NCI-H187 treated with DMSO at 0.1 percent for 48 hours (cell line): ENCODE measurements around the gene PCBP3.

ENCODE experiments used
- DNase-seq: peaks from one replicate; lab custom pipeline; 2025; lab: John Stamatoyannopoulos, UW

PCBP3 gene

DNA sequence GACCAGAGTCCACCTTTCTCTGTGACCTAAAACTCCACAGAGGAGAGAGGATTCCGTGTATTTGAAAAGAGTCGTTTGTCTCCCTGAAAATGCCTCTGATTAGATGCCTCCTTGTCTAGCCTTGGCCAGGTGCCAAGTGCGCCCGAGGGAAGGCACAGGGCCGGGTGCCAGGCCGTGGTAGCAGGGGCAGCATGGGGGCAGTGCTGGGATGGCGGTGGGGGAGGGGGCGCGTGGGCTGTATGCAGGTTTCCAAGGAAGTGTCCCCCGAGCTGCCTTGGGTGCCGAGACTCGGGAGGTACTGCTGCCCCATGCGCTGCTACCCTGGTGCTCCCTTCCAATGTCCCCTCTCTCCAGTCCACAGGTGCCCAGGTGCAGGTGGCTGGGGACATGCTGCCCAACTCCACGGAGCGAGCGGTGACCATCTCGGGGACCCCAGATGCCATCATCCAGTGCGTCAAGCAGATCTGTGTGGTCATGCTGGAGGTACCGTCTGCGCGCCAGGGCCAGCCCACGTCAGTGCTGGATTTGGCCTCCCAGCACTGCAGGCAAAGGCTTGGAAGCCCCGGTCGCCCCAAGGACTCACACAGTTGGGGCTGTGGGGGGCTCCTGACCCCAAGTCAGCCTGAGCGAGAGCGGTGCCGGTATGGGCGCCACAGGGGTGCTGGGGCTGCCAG, 267.2 kb downstream of the PCBP3 start:
- no peak for DNase-seq

GRCh38 chr21:45911806-45912325, 268.3 kb downstream of the PCBP3 start:
- DNase-seq, result no peak

- no peak for DNase-seq
These were observed 269.3 kb downstream of the PCBP3 start for GRCh38 chr21:45912611-45913417.

DNA sequence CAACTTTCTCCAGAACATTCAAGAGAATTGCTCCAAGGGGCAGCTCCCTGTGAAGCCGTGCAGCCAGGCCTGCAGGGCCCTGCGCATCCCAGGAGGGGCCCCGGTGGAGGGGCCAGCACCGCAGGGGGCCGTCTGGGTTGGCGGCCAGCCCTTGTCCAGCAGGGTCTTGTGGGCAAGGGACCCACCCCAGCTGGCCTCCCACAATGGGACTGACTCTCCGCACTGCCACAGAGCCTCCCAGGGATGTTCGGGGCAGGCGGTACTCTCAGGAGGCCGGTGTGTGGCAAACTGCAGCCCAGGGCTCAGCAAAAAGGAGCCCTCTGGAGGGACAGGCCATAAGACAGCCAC, 269.9 kb downstream of the PCBP3 start:
- no peak for DNase-seq

- DNase-seq, result no peak
These were observed 270.4 kb downstream of the PCBP3 start for GRCh38 chr21:45913886-45914285.

GRCh38 chr21:45914321-45914845, 270.9 kb downstream of the PCBP3 start:
- DNase-seq, result no peak

DNA sequence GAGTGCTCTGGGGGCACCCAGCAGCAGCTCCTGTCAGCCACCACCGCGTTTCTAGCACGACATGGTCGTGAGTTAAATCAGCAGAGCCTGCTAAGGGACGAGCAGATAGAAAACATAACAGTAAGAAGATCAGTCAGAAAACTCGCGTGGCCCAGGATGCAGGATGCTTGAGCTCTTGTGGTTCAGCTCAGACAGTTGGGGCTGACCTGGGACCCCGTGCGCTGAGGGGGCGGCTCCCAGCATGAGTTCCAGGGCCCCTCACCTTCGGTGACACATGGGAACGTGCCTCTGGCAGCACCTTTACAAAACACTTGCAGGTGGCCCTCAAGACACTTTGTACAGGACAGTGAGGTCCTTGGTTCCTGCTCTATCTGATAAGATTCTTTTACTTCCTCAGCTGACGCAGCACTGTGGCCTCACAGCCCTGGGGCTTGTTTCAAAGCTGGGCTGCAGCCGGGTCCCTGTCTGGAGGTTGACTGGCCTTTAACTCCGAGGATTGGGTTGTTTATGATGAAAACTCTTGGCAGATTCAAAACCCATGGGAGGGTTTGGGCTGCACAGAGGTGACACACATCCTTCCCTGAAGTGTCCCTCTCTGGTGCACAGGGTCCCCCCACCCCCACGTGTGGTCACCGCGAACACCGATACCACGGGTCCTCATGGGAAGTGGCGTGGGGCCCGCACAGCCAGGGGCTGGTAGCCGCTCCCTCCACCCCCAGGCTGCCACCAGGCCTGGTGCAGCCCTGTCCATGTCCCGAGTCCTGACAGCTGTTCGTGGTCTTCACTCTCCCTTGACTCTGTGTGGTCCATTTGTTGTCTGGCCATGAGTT, 272.7 kb downstream of the PCBP3 start:
- DNase-seq, result no peak

- no peak for DNase-seq
These were observed 273.7 kb downstream of the PCBP3 start for GRCh38 chr21:45917241-45917640.

GRCh38 chr21:45918011-45918410, 274.5 kb downstream of the PCBP3 start:
- DNase-seq, result no peak

DNA sequence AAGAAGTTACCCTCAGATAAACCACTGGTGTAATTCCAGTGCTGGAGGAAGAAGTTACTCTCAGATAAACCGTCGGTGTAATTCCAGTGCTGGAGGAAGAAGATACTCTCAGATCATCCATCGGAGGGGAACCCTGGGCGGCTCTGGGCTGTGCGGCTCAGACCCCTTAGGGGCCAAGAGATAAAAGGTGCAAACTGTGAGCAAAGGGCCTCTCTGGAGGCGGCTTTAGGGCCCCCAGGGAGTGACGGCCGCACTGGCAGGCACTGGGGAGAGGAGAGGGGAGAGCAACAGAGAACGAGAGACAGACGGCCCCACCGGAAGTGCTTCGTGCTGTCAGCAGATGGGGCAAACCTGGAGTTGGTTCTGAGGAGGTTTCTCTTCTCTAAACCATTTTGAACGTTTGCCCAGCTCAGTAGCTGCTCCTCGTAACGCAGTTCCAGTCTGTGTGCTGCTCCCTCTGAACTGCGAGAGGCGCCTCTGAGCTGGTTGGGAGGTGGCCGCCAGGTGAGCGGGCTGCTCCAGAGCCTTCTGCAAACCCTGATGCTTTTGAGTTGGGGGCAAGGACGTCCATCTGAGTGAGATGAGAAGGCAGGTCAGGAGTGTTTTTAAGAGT, 275.4 kb downstream of the PCBP3 start:
- DNase-seq, result no peak

GRCh38 chr21:45919593-45919992, 276.1 kb downstream of the PCBP3 start:
- DNase-seq, result no peak

GRCh38 chr21:45920824-45921600, 277.5 kb downstream of the PCBP3 start:
- DNase-seq, result no peak

DNA sequence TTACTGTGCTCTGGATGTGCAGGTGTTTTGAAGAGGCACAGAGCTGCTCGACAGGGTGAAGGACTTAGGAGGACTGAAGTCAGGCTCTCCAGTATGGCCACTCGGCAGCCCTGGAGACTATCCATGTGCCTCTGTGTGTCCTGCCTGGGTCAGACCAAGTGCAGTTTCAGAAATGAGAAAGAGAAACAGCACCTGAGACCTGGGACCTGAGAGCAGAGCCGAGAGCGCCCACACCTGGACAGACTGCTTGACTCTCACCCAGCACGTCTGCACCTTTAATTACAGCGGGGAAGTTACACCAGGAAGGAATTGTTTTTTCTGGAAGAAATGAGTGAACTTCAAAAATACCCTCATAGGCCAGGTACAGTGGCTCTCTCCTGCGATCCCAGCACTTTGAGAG, 278.4 kb downstream of the PCBP3 start:
- DNase-seq, result no peak

DNA sequence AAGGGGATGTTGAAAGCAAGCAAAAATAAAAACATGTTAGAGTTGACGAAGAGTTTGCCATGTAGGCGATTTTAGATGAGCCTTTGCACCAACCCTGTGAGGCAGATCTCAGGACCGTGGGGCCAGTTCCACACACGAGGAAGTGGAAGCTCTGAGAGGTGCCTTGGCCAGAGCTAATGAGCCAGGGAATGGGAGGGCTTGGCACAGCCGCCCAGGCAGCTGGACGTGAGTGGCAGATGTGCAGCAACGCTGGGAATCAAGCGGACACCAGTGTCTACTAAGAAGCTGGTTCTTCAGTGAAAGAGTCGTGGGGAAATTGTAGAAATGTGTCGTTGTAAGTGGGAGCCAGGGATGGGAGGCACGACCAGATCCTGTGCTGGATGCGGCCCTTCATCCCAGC, 279.1 kb downstream of the PCBP3 start:
- no peak for DNase-seq

GRCh38 chr21:45923146-45923545, 279.6 kb downstream of the PCBP3 start:
- no peak for DNase-seq

DNA sequence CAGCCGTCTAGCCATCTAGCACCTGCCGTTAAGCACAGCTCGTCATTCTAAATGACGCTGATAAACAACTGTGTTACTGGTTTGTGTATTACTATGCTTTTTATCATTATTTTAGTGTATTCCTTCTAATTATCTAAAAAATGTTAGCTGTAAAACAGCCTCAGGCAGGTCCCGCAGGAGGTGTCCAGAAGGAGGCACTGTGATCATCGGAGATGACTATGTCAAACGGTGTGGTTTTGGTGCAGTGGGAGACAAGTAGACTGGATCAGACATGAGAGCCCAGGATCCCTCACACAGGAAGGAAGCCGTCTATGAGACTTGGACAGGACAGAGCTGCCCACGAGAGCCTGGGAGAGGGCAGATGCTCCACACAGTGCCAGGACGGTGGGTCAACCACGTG, 282.8 kb downstream of the PCBP3 start:
- DNase-seq, result no peak

DNA sequence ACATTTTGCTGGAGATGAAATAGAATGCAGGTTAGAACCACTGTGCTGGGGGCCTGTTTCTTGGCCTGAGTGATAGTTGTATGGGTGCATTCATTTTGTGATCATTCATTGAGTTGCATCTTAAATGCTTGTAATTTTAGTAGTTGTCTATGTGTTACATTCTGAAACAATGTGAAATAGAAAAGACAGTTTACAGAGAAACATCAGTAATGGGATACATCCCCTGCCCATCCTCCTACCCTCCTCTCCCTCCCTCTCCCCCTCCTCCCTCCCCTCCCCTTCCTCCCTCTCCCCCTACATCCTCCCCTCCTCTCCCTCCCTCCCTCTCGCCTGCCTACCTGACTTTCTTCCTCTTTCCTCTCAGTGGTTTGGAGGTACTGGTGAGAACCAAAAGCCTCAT, 283.5 kb downstream of the PCBP3 start:
- no peak for DNase-seq

DNA sequence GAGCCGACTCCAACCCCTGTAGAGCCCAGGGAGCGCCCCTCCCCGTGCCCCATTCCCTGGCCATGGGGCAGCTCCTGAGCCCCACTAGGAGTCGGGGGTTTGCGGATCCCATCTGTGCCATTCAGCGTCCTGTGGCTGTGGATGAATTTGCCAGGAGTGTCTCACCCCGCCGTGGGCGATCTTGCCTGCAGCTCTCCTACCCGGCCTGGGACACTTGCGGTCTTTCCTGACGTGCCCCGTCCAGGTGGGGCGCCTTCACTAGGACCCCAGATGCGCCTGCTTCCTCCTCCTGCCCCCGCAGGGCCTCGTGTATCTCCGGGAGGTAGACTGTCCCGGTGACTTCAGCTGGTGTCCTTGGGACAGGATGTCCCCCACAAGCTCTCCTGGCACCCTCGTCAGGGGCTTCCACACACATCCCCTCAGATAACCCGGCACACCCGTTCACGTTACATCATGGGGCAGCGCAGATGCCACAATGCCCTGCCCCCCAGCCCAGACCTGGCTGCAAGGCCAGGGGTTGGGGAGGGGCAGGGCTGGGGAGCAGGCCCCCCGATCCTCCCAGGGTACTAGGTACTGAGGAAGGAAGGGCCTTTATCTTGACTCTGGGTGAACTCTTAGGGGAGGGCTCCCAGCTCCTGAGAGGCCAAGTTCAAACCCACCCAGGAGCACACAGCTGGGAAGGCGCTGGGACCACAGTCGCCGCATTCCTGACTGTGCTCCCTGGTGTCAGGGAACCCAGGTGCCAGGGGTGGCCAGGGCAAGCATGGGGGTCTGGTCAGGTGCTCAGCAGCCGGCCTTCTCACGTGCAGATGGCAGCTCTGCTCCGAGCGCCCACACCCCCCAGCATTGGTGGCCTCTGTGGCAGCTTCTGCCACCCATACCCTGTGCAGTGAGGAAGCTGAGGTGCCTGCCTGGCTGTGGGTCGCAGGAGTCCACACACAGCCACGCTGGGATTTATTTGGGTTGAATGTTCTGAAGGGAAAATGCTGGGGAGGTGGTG, 284.6 kb downstream of the PCBP3 start:
- DNase-seq, result no peak

DNA sequence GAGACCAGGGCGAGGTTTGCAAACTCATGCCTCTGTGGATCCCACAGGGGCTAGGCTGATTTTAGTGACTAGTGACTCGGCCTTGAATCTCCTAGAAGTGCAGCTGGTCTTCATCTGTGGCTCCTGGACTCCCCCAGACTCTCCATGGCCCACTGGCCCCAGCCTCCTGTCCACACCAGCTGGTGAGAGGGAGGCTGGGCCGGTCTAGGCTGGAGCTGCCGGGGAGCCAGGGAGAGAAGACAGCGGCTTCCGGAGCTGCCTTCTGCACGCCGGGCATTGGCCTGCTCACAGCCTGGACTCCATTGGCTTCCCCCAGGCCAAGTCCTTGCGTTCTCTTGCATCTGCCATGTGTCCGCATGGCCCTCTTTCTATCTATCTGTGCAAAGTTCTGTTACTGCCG, 285.9 kb downstream of the PCBP3 start:
- DNase-seq, result no peak

- no peak for DNase-seq
These were observed 286.8 kb downstream of the PCBP3 start for GRCh38 chr21:45930231-45930760.
